Suprapubic skin (tissue), 4 donors: Measurements from ENCODE around the gene KRT12. TPM values are rescaled to one million over a fixed set of nuclear protein-coding genes. Genes with fewer than 3 reads are reported as not detected.

ENCODE experiments used
- DNase-seq, 2 donors: peaks; one replicate each; pipeline ENCODE4 v3.0.0-alpha.2; 2019; ENCODE audit warnings: low spot score in 2 of 2
- H3K27ac ChIP-seq: fragments of 200-600 bp; sonication (generic); one replicate; pipeline ENCODE4 v1.5.1; 2019
- H3K27me3 ChIP-seq: fragments of 200-600 bp; sonication (generic); one replicate; pipeline ENCODE4 v1.5.1; 2019
- H3K36me3 ChIP-seq: fragments of 200-600 bp; sonication (generic); one replicate; pipeline ENCODE4 v1.5.1; 2019
- H3K4me1 ChIP-seq: fragments of 200-600 bp; sonication (generic); one replicate; pipeline ENCODE4 v1.5.1; 2019
- H3K4me3 ChIP-seq: fragments of 200-600 bp; sonication (generic); one replicate; pipeline ENCODE4 v1.5.1; 2019; ENCODE audit warnings: mild to moderate bottlenecking
- H3K9me3 ChIP-seq: fragments of 200-600 bp; sonication (generic); one replicate; pipeline ENCODE4 v1.5.1; 2019
- CTCF ChIP-seq, 2 donors: fragments of 200-600 bp in 1 of 2; fragments of 450-650 bp in 1 of 2; sonication (generic) in 1 of 2; IDR thresholded peaks; one replicate each; pipeline ENCODE4 v1.5.1; 2016 to 2019; ENCODE audit warnings: antibody characterized with exemption in 2 of 2, mild to moderate bottlenecking in 1 of 2, moderate library complexity in 1 of 2
- EP300 ChIP-seq: sonication (generic); formaldehyde crosslinking; IDR thresholded peaks from one replicate; pipeline ENCODE4 v1.6.1; 2017; ENCODE audit warnings: antibody characterized with exemption
- POLR2A ChIP-seq, 2 donors: fragments of 450-650 bp; IDR thresholded peaks; one replicate each; pipeline ENCODE4 v1.6.1; 2017; ENCODE audit warnings: antibody characterized with exemption in 2 of 2, mild to moderate bottlenecking in 2 of 2, moderate library complexity in 2 of 2
- POLR2AphosphoS5 ChIP-seq, 3 donors: sonication (generic); formaldehyde crosslinking; IDR thresholded peaks; one replicate each; pipeline ENCODE4 v1.6.1; 2017; ENCODE audit warnings: antibody characterized with exemption in 3 of 3
- WGBS: methylation state at CpG from one replicate; pipeline ENCODE4 v1.1.5; 2018; 5-methylcytosine and 5-hydroxymethylcytosine counted together
- total RNA-seq, 4 donors: library from RNA; depleted of rRNA; stranded (reverse); fragments of >200 nt; gene quantifications; one replicate each; pipeline ENCODE4 v1.1.0, GENCODE V29; 2016

Gene KRT12
- total RNA-seq, 4 donors from 2014 or later: not detected

- TF ChIP-seq EP300 (no peak), POLR2A (IDR thresholded peaks at IDR 0.05) (peak in 1 of 2 donors; percentile 23), POLR2AphosphoS5 (IDR thresholded peaks at IDR 0.05) (peak in 1 of 3 donors; percentile 56), CTCF (IDR thresholded peaks at IDR 0.05) (no peak)
- no peaks in the 10 kb centered on the region for H3K9me3 ChIP-seq
- no peaks in the 10 kb centered on the region for H3K36me3 ChIP-seq
- H3K27ac ChIP-seq: peak within 1 kb of the TSS; percentile 92
- no peak for DNase-seq
- peaks cover 21% of the 10 kb centered on the region for H3K4me1 ChIP-seq
- no peaks in the 10 kb centered on the region for H3K27me3 ChIP-seq
- 82% methylated on average over 7 of the region's 7 CpGs for WGBS
- H3K4me3 ChIP-seq: peak within 1 kb of the TSS; percentile 56
Measured at GRCh38 chr17:40822132-40822812, 44.8 kb downstream of the KRT12 start, which contains the start of gene KRT10. Gene KRT10 (minus strand): TSS chr17:40822614. CDS start chr17:40822585, 29 bp downstream.

GRCh38 chr17:40821536-40821935 is 45.5 kb downstream of the KRT12 start:
- H3K4me1 ChIP-seq: peaks cover 20% of the 10 kb centered on the region
- TF ChIP-seq EP300: no peak
- H3K27me3 ChIP-seq: no peaks in the 10 kb centered on the region
- H3K9me3 ChIP-seq: no peaks in the 10 kb centered on the region
- peak overlapping the region; percentile 56 for H3K4me3 ChIP-seq
- no peaks in the 10 kb centered on the region for H3K36me3 ChIP-seq
- no peak for DNase-seq
- H3K27ac ChIP-seq: peak overlapping the region; percentile 92

- 84% methylated on average over 9 of the region's 9 CpGs for WGBS
- no peaks in the 10 kb centered on the region for H3K9me3 ChIP-seq
- peak overlapping the region; percentile 56 for H3K4me3 ChIP-seq
- H3K36me3 ChIP-seq: no peaks in the 10 kb centered on the region
- H3K27ac ChIP-seq: peak overlapping the region; percentile 92
- no peak for DNase-seq
- no peaks in the 10 kb centered on the region for H3K27me3 ChIP-seq
- H3K4me1 ChIP-seq: peaks cover 20% of the 10 kb centered on the region
- TF ChIP-seq EP300 (no peak), CTCF (IDR thresholded peaks at IDR 0.05) (no peak), POLR2A (IDR thresholded peaks at IDR 0.05) (no peak), POLR2AphosphoS5 (IDR thresholded peaks at IDR 0.05) (no peak)
Measured at GRCh38 chr17:40820228-40820838, 46.7 kb downstream of the KRT12 start.

GRCh38 chr17:40819528-40820125 is 47.4 kb downstream of the KRT12 start:
- Histone ChIP-seq H3K4me1 (peaks cover 20% of the 10 kb centered on the region), H3K4me3 (peak overlapping the region; percentile 56), H3K27ac (peak overlapping the region; percentile 92), H3K9me3 (no peaks in the 10 kb centered on the region), H3K27me3 (no peaks in the 10 kb centered on the region), H3K36me3 (no peaks in the 10 kb centered on the region)
- 41% methylated on average over 9 of the region's 9 CpGs for WGBS
- TF ChIP-seq CTCF (IDR thresholded peaks at IDR 0.05) (no peak), EP300 (no peak), POLR2A (IDR thresholded peaks at IDR 0.05) (no peak), POLR2AphosphoS5 (IDR thresholded peaks at IDR 0.05) (no peak)
- no peak for DNase-seq

GRCh38 chr17:40818733-40819527 is 48.1 kb downstream of the KRT12 start:
- Histone ChIP-seq H3K9me3 (no peaks in the 10 kb centered on the region), H3K4me3 (peak overlapping the region; percentile 56), H3K27me3 (no peaks in the 10 kb centered on the region), H3K4me1 (peaks cover 20% of the 10 kb centered on the region), H3K27ac (peak overlapping the region; percentile 92), H3K36me3 (no peaks in the 10 kb centered on the region)
- WGBS: 2% methylated on average over 42 of the region's 73 CpGs
- DNase-seq: peak; percentile 81 to 83
- TF ChIP-seq POLR2A (IDR thresholded peaks at IDR 0.05) (peak in 1 of 2 donors; percentile 68), CTCF (IDR thresholded peaks at IDR 0.05) (no peak)
